ENCODE results near the gene SELENOS. TPM values are rescaled to one million over a fixed set of nuclear protein-coding genes. Genes with fewer than 3 reads are reported as not detected.
"Not testable (repeated sequence)": the region's sequence is repeated elsewhere in the genome, so short reads cannot be mapped to it uniquely, and the experiment has no call there.

The SELENOS gene
- total RNA-seq, 1 donor from 2014 or later = 48.9 TPM

- DNase-seq (ENCODE audit: low spot score in 2 of 2) (no peak), FAIRE-seq (no peak)
Measured at GRCh38 chr15:101310508-101310907, 33.2 kb upstream of the SELENOS start.

DNA sequence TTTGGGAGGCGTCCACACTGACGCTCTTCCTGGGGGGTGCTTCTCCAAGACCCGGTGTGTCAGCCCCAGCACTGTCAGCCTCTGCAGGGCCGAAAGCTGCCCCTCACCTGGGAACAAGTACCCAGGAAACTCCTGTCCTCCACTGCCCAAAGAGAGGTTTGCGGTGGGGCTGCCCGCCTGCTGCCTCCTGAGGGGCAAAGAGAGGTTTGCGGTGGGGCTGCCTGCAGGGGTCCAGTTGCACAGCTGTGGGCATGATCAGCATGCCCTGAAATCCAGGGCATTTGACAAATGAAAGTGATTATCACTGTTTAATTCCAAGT, 32.8 kb upstream of the SELENOS start:
- no peak for FAIRE-seq

GRCh38 chr15:101309436-101310160, 32.3 kb upstream of the SELENOS start:
- DNase-seq (ENCODE audit: low spot score in 2 of 2) (no peak), FAIRE-seq (no peak)

More for the DNA sequence above, 32.8 kb upstream of the SELENOS start:
- DNase-seq (ENCODE audit: low spot score in 2 of 2) = no peak

- no peak for FAIRE-seq
- DNase-seq (ENCODE audit: low spot score in 2 of 2) = no peak
Measured at GRCh38 chr15:101308604-101309435, 31.5 kb upstream of the SELENOS start.

- DNase-seq (ENCODE audit: low spot score in 2 of 2) (no peak), FAIRE-seq (no peak)
Measured at GRCh38 chr15:101307897-101308603, 30.8 kb upstream of the SELENOS start.

DNA sequence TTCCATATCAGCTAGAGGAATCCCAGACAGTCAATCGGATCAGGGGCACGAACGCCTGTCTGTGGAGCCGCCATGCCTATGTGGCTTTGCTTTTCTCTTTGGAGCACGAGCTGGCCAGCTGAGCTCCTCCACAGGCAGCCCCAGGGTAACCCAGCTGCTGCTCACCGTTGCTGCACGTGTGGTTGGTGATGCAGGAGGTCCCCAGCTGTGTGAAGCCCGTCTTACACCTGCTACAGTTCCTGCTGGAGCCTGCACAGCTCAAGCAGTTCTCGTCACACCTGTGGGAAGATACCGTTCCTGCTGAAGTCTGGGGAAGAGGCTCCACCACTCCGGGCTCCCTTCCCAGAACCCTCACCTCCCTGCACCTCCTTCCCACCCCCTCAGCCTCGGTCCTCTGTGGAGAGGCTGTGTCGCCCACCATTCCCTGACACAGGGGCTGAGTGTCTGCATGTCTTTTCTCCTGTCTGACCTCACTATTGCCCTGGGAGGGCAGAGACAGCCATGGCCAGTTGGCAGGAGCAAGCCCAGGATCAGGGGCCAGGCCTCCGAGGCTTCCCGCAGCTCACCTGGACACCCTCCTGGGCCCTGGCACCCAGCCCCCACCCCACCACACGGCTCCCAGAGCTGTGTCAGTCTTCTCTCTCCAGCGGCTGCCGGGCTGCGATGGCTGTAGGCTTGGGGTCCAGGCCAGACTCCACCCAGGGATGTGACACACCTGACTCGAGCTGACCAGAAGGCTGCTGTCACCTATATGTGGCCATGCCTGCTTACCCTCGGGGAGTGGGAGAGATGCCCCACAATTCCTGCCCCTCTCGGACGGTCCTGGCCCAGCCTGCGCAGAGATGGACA, 30.0 kb upstream of the SELENOS start:
- FAIRE-seq (no peak), DNase-seq (ENCODE audit: low spot score in 2 of 2) (no peak)

DNA sequence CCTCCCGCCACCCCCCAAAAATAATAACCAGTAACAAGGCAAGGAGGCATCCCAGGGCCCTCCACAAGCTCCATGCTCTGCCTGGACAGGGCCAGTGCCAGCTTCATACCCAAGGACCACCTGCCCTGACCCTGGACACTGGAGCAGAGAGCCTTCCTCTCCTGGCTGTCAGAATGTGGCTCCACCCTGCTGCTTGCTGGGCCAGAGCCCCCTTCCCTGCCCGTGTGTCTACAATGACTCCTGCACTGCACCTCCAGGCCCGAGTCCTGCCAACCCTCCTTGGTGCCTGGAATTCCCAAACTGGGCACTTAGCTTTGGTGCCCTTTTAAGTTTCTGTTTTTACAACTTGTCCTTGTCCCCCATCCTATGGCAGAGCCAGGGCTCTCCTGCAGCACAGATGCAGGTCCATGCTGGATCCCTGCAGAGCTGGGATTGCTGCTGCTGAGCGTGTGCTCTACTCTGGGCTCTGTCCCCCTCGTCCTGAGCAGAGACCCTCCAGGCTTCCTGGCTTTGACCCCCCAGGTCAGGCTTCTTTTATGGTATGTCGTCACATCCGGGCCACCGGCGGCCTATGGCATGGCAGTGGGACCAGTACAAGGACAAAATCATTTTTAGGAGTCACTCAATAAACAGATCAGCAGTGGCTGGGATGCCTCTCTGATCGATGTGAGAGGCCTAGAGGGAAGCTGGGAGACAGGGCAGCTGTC, 29.2 kb upstream of the SELENOS start:
- DNase-seq (ENCODE audit: low spot score in 2 of 2) (no peak), FAIRE-seq (no peak)

DNA sequence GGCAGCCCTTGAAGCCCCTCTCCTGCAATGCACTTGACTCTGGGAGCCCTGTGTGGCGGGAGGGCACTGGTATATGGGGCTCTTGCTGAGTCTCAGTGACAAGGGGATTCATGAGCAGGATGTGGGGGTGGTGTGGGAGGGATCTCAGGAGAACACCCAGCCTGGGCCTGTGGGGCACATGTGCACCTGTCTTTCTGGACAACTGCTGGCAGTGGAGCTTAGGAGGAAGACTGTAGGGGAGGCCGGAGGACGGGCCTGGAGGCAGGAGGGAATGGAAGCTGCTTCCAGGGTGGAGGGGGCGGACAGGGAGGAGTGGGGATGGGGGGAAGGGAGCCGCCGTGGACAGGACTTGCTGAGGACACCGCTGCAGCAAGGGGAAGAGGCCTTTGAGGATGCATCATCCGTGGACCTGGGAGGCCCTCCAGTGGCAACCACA, 28.6 kb upstream of the SELENOS start:
- no peak for DNase-seq (ENCODE audit: low spot score in 2 of 2)
- FAIRE-seq = no peak

DNA sequence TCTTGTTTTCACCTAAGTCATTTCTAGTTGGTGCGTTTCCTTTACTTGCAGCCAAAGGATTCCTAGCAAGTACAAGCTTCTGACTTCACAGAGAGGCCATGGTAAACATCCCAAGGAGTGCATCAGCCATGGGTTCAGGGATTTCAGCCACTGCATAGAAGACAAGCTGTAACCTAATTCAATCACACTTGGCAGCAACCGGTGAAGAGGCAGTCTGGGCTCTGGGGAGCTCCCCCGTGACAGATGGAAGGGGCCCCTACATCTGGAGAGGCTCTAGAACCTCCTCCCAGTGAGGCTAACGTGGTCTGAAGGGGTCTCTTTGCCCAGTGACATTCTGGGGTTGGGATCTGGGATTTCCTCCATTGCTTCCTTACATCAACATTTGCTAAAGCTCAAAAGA, 26.1 kb upstream of the SELENOS start:
- FAIRE-seq = no peak
- DNase-seq (ENCODE audit: low spot score in 2 of 2) = no peak

GRCh38 chr15:101296418-101297405, 19.4 kb upstream of the SELENOS start:
- no peak for FAIRE-seq
- DNase-seq (ENCODE audit: low spot score in 2 of 2) = no peak

DNA sequence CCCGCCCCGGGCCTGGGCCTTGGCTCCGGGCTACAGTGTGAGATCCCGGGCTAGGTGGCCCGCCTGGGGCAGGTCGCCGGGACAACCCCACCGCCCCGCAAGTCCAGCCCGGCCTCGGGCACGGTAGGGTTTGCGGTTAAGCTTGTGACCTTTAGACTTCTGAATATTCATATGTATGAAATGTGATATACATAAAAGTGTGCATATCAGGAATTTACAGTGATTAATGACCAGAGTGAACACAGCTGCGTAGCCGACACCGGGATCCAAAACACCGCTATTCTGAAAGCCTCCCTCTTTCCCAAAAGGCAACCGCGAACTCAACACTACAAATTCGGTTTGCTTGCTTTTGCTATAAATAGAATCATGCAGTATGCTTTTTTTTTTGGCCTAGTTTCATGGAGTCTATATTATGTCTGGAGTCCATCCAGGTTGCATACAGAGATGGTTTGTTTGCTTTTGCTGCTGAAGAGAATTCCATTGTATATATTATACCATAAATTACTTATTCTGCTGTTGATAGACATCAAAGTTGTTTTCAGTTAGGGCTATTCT, 18.4 kb upstream of the SELENOS start:
- DNase-seq (ENCODE audit: low spot score in 2 of 2) = no peak
- FAIRE-seq = no peak

DNA sequence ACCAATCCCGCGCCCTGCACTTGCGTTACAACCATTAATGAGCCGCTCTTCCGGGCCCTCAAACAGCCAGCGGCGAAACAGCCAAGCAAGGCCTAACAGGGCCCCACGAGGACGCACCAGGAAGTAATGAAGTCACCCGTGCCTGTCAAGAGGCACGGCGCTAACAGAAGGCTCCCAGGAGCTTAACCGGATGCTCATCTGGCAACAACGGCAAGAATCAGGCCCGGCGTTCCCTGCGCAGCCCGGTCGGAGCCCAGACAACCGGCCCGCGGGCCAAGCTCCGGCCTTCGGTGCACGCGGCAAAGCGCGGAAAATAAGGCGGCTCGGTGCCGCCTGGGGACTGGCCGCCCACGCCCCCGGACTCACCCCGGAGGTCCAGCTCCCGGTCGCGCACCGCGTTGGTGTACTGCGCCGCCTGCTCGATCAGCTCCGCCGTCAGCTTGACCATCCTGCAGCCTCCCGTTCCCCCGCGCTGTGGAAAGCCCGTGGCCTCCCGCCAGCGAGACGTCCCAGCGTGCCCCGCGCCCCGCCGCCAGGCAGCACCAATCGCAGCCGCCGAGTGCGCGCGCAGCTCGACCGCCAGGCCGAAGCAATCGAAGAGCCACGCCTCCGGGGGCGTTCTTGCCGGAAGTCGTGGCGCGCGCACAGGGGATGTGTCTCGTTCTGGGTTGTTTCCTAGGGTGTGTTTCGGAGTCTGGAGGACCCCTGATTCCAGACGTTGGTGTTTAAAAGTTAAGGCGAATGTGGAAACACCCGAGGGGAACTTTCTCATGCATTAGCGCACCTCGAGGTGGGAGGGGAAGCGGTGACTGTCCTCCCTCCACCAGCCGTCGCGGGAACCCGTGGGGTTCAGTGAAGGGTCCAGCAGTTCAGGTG, 17.7 kb upstream of the SELENOS start, which contains the start of gene SNRPA1:
TSS of gene SNRPA1 (minus strand) at position 518 of the 876 bp plus-strand sequence. CDS start at position 448, 70 bp downstream.
- DNase-seq (ENCODE audit: low spot score in 2 of 2) = peak; percentile 96
- FAIRE-seq = no peak

DNA sequence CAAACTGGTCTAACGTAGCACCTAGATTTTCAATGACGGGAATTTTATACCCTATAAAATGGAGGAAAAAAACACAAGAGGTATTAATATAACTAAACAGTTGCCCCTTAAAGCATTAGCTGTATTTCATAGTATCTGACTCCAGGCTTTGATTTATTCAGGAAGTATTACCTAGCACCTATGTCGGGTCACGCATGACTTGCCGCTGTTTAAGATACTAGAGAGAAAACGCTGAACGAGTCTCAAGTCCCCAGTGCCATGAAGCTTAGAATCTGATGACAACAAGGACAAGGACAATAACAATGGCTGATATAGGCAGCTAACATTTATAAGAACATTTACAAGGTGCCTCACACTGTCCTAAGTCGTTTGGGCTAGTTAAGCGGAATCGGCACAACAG, 15.8 kb upstream of the SELENOS start:
- FAIRE-seq (no peak), DNase-seq (ENCODE audit: low spot score in 2 of 2) (no peak)

- DNase-seq (ENCODE audit: low spot score in 2 of 2) = no peak
- FAIRE-seq = no peak
Measured at GRCh38 chr15:101288905-101289513, 11.7 kb upstream of the SELENOS start.

DNA sequence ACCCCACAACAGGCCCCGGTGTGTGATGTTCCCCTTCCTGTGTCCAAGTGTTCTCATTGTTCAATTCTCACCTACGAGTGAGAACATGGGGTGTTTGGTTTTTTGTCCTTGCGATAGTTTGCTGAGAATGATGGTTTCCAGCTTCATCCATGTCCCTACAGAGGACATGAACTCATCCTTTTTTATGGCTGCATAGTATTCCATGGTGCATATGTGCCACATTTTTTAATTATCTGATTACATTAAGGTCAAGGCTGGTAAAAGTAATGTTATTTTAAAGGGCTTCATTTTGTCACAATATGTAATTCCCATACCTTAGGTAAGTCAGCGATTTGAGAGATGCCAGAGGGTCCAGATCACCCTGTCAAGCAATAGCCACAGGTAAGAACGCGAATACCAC, 10.1 kb upstream of the SELENOS start:
- not testable (repeated sequence) for DNase-seq (ENCODE audit: low spot score in 2 of 2); FAIRE-seq

DNA sequence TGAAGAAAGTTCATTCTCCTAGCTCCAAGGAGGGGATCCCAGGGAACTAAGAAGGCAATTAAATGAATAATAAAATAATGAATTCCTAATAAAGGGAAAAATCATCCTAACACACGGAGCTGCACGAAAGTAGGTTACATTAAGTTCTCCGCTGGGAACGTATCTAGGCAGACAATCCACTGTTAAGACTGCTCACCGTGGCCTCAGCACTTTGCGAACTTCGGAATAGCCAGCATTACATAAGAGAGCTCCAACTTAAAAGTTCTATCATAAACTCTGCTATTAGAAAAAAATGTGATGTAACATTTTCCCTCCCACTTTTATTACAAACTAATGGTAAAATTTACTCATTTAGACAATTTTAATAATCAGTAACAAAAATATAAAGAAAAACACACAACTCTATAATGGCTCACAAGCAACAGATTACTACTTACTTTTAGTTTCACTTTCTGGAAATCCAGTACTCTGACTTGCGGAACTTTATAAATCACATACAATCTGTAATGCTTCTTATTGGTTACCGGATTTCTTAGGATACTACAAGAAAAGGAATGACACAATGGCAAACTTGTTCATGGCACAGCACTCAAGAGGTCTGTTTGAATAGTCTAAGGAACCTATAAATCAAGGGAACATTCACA, 9.3 kb upstream of the SELENOS start:
- no peak for FAIRE-seq

More for the DNA sequence above, 9.3 kb upstream of the SELENOS start:
- DNase-seq (ENCODE audit: low spot score in 2 of 2) = no peak

Data from frontal cortex (tissue), 4 donors.